ENCODE results near the gene KTI12.

GRCh38 chr1:52026278-52026677, 7.3 kb downstream of the KTI12 start:
- no peak for TF ChIP-seq ZNF747 (tag by site-specific recombination; IDR thresholded peaks at IDR 0.05)
- TF ChIP-seq SP2 (tag by site-specific recombination; IDR thresholded peaks at IDR 0.05) = no peak
- TF ChIP-seq CTCF (tag by site-specific recombination; IDR thresholded peaks at IDR 0.05) = no peak
- TF ChIP-seq ZBTB21 (tag by site-specific recombination; IDR thresholded peaks at IDR 0.05) = no peak
- no peak for TF ChIP-seq ZNF274 (IDR thresholded peaks at IDR 0.05; ENCODE audit: low read length)
- TF ChIP-seq ZNF274 (tag by site-specific recombination; IDR thresholded peaks at IDR 0.05; ENCODE audit: borderline replicate concordance) = no peak
- TF ChIP-seq ZNF341 (tag by site-specific recombination; IDR thresholded peaks at IDR 0.05; ENCODE audit: low read depth) = no peak
- TF ChIP-seq, protein P1, sequence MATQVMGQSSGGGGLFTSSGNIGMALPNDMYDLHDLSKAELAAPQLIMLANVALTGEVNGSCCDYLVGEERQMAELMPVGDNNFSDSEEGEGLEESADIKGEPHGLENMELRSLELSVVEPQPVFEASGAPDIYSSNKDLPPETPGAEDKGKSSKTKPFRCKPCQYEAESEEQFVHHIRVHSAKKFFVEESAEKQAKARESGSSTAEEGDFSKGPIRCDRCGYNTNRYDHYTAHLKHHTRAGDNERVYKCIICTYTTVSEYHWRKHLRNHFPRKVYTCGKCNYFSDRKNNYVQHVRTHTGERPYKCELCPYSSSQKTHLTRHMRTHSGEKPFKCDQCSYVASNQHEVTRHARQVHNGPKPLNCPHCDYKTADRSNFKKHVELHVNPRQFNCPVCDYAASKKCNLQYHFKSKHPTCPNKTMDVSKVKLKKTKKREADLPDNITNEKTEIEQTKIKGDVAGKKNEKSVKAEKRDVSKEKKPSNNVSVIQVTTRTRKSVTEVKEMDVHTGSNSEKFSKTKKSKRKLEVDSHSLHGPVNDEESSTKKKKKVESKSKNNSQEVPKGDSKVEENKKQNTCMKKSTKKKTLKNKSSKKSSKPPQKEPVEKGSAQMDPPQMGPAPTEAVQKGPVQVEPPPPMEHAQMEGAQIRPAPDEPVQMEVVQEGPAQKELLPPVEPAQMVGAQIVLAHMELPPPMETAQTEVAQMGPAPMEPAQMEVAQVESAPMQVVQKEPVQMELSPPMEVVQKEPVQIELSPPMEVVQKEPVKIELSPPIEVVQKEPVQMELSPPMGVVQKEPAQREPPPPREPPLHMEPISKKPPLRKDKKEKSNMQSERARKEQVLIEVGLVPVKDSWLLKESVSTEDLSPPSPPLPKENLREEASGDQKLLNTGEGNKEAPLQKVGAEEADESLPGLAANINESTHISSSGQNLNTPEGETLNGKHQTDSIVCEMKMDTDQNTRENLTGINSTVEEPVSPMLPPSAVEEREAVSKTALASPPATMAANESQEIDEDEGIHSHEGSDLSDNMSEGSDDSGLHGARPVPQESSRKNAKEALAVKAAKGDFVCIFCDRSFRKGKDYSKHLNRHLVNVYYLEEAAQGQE (tag by site-specific recombination; IDR thresholded peaks at IDR 0.05) = no peak
- TF ChIP-seq KLF9 (tag by site-specific recombination; IDR thresholded peaks at IDR 0.05; ENCODE audit: low read depth) = no peak
- no peak for TF ChIP-seq ZNF350 (tag by site-specific recombination; IDR thresholded peaks at IDR 0.05)
